ENCODE data around the gene SSTR1.
"Not testable (repeated sequence)": the region's sequence is repeated elsewhere in the genome, so short reads cannot be mapped to it uniquely, and the experiment has no call there.

SSTR1 gene, protein sequence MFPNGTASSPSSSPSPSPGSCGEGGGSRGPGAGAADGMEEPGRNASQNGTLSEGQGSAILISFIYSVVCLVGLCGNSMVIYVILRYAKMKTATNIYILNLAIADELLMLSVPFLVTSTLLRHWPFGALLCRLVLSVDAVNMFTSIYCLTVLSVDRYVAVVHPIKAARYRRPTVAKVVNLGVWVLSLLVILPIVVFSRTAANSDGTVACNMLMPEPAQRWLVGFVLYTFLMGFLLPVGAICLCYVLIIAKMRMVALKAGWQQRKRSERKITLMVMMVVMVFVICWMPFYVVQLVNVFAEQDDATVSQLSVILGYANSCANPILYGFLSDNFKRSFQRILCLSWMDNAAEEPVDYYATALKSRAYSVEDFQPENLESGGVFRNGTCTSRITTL

DNA sequence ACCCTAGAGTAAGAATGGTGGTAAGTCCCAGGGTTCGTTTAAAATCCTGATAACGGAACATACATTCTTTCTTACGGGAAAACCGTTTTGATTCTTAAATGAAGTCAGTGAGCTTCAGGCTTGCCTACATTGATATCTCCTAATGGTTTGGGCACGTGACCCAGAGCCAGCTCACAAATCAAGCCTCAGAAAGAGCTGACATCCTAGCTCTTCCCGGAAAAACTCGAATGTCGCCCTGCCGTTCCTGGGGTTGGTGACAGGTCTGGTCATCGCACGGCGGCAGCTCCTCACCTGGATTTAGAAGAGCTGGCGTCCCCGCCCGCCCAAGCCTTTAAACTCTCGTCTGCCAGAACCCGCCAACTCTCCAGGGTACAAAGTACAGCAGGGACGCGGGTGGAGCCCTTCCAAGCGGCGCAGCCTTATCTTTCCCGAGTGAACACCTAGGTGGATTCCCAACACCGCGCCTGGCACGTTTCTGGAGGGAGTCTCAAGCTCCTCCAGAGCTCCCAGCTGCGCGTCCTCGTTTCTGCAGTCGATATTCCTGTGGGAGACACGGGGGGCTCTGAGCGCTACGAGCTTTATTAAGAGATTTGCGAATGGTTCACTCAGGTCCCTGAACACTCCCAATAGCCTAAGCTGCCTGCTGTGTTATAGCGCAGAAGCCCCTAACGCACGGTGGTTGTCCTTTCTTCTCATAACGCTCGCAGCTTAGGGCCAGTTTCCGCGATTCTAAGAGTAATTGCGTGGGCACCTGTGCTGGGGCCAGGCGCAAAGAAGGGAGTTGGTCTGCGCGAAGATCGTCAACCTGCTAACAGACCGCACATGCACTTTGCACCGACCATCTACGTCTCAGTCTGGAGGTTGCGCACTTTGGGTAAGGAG, at the start of gene SSTR1:
Gene SSTR1 (plus strand): TSS at position 169 of the 882 bp plus-strand sequence. CDS start 1,486 bp downstream, outside the sequence.
- DNase-seq (ENCODE audit: low read depth in 2 of 2, low spot score in 1 of 2) = no peak

DNA sequence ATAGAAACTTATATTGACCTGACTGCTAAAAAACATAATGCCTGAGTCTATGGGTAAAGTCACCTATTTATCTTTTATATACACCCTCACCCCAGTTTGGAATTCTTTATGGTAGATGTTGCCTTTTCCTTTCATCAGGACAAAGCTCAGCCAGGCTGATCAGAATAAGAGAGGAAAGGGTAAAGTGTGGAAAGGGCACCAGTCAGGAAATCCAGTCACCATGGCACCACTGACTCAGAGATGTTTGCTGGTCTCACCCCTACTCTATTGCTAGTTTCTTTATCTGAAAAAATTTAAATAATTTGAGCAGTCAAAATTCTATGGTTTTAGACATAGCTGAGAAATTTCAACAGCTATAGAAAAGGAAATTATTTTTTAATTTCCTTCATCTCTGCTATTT, 49.2 kb upstream of the SSTR1 start:
- no peak for DNase-seq (ENCODE audit: low read depth in 2 of 2, low spot score in 1 of 2)

DNA sequence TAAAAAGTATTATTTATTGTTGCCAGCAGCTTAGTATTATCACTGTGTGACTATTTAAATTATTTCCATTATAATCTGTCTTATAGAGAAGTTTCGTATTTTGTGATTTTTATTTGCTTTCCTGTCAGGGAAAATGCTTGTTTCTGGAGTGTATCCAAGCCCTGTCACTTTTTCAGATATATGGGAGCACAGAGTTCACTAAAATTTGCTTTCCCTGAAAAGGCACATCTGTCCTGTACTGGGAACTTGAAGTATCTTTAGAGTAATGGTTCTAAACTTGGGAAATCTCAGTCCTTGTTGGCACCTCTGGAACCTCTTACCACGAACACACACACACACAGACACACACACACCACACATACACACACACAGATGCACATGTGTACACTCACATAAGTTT, 39.3 kb upstream of the SSTR1 start:
- DNase-seq (ENCODE audit: low read depth in 2 of 2, low spot score in 1 of 2) = no peak

DNA sequence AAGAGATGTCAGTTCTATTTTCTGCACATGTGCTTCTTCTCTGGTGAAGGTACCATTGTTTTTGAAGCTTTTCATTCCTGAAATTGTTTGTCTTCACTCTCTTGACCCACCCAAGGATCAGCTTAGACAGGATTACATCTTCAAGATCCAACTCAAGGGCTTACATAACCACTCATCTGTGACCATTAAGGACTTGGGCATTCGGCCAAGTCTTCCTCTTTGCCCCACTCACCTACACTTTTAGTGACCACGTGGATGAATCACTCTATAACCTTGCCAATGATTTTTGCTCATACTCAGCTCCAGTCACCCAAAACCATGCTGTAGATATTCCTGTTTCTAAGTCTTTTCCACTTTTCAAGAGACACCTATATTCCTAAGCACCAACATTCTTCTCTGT, 36.5 kb upstream of the SSTR1 start:
- no peak for DNase-seq (ENCODE audit: low read depth in 2 of 2, low spot score in 1 of 2)

DNA sequence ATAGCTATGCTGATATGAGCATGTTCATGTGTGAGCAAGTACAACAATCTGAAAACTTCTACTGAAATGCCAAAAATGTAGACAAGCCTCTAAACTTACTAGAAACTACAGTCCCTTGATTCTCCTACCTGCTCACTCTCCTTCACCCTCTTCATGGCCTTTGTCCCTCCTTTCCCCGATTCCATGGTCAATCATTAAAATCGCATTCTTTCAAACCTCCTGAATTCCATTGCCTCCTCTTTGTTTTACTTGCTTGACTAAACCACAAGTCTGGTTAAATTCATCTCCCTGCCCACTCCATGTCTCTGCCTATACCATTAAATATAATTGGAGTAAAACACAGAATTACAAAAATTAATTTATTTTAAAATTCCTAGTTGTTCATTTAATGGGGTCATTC, 33.0 kb upstream of the SSTR1 start:
- no peak for DNase-seq (ENCODE audit: low read depth in 2 of 2, low spot score in 1 of 2)

DNA sequence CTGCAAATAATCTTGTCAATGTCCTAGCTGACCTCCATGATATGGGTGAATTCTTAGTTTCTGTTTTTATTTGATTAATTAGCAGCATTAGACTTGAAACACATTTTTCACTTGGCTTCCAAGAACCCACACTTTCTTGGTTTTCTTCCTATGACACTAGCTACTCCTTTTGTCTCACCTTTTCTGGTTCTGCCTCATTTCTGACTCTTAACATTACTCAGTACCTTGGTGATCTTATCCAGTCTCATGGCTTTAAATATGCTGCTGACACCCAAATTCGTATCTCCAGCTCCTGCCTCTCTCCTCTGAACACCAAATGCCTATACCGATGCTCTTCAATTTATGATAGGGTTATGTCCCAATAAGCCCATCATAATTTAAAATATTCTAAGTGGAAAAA, 32.0 kb upstream of the SSTR1 start:
- DNase-seq (ENCODE audit: low read depth in 2 of 2, low spot score in 1 of 2) = no peak

DNA sequence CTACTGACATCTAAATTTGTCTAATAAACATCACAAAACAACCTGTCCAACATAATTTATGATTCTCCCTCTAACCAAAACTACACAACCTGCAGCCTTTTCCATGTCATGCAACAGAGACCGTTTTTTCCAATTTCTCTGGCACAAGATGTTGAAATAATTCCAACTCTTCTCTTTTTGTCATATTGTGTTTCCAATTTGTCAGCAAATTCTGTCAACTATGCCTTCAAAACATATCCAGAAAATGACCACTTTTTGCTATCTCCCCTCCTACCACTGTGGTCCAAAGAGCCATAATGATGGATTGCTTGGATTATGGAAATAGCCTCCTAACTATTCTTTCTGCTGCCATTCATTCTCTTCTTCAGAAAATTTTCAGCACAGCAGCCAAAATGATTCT, 31.3 kb upstream of the SSTR1 start:
- no peak for DNase-seq (ENCODE audit: low read depth in 2 of 2, low spot score in 1 of 2)

DNA sequence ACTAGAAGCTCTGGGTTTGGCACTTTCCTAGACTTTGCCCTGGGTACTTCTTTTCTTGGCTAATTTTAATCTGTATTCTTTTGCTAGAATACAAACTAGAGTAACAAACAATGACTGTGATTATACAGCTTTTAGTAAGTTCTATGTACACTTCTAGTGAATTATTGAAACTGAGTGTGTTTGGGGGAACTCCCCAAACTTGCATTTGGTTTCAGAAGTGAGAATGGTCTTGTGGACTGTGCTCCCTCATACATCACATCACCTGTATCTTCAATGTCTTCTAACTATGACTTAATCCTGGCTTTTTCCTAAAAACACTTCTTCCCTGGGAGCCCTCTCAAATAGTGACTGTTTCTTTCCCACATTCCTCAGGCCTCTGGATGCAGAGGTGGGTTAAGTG, 23.6 kb upstream of the SSTR1 start:
- DNase-seq (ENCODE audit: low read depth in 2 of 2, low spot score in 1 of 2) = no peak

DNA sequence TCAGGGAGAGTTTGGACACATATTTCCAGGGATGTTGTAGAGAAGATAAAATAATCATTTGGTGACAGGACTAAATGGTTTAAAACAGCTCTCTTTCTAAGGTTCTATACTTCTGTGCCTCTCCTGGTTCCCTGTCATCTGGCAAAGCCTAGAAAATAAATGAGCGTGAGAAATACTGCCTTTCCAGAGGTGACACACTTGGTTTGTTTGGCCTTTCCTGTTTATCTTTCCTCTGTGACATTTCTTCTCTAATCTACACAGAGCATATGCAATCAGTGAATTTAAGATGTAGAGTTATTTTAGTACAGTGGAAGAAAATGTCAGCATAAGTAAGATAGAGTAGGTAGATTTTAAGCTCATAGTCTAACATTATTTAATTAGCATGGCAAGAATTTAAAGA, 22.0 kb upstream of the SSTR1 start:
- DNase-seq (ENCODE audit: low read depth in 2 of 2, low spot score in 1 of 2) = no peak

DNA sequence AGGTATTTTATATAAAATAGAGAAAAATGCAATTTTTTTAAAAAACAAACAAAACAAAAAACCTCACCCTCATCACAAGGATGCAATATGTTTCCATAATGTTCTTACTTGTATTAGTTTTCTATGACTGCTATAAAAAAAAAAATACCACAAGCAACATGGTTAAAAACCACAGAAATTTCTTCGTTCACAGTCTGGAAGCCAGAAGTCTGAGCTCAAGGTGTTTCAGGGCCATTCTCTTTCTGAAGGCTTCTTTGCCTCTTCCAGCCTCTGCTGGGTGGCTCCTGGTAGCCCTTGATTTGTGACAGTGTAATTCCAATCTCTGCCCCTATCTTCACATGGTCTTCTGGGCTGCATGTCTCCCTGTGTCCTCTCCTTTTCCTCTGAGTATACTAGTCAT, 21.5 kb upstream of the SSTR1 start:
- DNase-seq (ENCODE audit: low read depth in 2 of 2, low spot score in 1 of 2) = no peak

DNA sequence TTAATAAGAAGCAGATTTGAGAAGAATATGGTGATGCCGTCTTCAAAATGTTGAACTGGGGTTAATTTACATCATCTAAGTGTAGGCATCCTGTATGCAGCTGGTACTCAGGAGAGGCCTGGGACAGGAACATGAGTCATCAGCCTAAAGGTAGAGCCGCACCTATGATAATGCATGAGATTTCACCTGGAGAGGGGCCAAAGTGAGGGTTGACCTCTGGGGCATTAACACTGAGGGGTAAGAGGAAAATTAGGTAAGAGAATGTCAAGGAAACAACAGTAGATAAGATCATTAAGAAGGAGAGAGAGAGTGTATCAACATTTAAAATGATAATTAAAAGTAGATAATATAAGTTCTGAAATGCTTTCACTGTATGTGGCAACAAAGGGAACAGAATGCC, 20.2 kb upstream of the SSTR1 start:
- DNase-seq (ENCODE audit: low read depth in 2 of 2, low spot score in 1 of 2) = no peak

DNA sequence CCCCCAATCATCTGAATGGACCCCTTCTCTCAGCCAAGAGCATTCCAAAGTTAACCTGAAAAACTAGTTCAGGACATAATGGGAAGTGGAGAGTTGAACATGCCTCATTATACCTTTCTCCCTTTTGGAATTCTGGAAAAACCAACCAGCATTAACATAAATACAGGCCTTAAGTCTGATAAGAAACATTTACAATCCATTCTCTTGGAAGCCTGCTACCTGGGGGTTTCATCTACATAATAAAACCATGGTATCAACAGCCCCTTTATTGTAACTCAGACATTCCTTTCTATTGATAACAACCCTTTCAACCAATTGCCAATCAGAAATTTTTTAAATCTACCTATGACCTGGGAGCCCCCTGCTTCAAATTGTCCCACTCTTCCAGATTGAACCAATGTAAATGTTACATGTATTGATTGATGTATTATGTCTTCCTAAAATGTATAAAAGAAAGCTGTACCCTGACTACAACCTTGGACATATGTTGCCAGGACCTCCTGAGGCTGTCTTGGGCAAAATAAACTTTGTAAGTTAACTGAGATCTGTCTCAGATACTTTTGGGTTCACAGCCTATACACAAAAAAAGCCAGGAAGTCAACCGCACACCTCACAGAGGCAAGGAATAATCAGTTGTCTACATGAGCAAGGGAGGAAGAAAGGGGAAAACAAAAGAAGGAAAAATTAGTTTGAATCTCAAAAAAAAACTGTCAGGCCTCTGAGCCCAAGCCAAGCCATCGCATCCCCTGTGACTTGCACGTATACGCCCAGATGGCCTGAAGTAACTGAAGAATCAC, 17.6 kb upstream of the SSTR1 start:
- DNase-seq (ENCODE audit: low read depth in 2 of 2, low spot score in 1 of 2) = no peak

DNA sequence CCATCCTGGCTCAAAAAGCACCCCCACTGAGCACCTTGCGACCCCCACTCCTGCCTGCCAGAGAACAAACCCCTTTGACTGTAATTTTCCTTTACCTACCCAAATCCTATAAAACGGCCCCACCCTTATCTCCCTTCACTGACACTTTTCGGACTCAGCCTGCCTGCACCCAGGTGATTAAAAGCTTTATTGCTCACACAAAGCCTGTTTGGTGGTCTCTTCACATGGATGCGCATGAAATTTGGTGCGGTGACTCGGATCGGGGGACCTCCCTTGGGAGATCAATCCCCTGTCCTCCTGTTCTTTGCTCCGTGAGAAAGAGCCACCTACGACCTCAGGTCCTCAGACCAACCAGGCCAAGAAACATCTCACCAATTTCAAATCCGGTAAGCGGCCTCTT, 16.9 kb upstream of the SSTR1 start:
- DNase-seq (ENCODE audit: low read depth in 2 of 2, low spot score in 1 of 2) = not testable (repeated sequence)

DNA sequence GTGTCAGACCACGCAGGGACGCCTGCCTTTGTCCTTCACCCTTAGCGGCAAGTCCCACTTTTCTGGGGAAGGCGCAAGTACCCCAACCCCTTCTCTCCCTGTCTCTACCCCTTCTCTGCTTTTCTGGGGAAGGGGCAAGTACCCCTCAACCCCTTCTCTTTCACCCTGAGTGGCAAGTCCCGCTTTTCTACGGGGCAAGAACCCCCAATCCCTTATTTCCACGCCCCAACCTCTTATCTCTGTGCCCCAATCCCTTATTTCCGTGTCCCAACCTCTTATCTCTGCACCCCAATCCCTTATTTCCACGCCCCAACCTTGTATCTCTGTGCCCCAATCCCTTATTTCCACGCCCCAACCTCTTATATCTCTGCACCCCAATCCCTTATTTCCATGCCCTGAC, 16.2 kb upstream of the SSTR1 start:
- not testable (repeated sequence) for DNase-seq (ENCODE audit: low read depth in 2 of 2, low spot score in 1 of 2)

DNA sequence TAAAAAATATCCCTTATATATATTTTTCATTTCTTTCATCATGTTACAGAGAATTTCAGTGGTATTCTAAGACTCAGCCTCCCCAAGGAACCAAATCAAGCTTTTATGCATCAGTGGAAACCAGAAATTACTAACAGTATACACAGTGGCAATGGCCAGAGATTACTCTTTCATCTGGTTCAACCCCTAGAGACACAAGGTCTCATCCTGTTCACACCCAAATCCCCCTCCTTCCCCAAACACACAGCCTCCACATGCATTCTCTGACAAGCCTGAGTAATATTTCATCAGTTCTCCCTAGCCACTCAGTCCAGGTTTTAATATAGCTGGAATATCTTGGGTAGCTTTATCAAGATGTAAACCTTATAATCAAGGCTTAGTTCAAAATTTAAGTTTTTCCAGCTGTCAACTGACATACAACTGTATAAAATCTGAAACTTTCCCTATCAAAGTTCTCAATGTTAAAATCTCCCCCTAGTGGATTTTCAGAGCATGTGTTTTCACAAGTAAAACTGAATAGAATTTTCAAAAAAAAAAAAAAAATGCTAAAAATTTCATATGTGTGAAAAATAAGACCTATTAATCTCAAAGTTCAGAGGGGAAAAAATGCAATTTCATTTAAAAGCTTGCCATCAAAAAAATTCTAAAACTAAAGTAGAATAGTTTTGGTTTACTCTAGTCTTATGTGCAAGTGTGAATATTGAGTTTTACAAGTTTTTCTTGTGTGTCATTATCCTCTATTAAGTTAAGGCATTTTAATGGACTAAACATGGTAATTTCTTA, 10.5 kb upstream of the SSTR1 start:
- no peak for DNase-seq (ENCODE audit: low read depth in 2 of 2, low spot score in 1 of 2)

DNA sequence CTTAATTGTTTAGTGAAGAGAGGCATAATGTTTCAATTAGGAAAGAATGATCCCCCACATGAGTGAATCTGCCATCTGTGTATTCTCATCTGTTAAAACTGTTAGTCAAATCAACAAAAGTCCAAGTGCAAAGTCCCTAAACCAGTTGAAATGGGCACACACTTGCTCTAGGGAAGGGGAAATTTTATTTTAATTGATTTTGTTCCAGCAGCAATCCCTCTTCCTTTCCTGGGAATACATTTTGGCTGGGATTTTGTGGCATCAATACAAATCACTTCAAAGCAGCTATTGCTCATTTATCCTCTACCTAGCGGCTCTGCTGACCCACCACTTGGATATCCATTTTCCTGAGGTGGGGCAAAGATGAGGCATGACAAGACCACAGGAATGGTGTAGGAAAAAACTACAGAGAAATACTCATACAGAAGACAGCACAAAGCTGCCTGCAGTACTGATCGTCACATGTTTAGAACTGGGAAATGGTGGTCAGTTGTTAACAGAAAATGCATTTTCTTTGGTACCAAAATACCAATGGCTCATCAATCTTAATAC, 9.8 kb upstream of the SSTR1 start:
- no peak for DNase-seq (ENCODE audit: low read depth in 2 of 2, low spot score in 1 of 2)

DNA sequence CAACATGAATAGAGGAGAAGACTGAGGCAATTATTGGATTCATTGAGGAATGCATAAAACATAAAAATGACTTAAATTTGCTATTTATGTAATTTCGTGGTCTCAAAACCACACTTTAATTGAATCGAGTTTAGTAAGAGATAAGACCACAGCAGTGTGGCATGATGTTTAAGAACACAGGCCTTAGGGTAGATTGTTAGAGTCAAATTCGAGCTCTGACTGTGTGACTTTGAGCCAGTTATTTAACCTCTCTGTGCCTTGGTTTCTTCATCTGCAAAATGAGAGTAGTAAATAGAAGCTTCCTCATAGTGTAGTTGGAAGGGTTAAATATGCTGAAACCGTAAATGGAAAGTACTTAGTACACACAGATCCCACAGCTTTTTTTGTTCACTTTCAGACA, 9.3 kb upstream of the SSTR1 start:
- no peak for DNase-seq (ENCODE audit: low read depth in 2 of 2, low spot score in 1 of 2)

DNA sequence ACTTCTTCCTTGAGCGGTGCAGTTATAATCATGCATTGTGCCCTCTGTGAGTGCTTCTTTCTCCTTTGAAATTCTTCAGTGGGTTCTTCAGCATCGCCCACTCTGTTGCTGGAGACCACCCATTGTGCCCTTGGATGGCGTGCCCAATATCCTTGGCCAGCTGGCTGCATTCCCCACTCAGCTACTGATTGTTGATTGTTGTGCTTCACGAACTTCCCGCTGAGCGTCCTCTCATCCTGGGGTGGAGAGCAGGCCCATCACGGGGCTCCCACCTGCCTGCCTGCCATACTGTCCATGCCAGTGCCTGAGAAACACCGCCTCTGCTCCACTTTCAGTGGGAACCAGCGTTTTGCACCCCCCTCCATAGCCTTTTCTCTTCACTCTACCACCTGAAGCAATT, 8.6 kb upstream of the SSTR1 start:
- no peak for DNase-seq (ENCODE audit: low read depth in 2 of 2, low spot score in 1 of 2)

DNA sequence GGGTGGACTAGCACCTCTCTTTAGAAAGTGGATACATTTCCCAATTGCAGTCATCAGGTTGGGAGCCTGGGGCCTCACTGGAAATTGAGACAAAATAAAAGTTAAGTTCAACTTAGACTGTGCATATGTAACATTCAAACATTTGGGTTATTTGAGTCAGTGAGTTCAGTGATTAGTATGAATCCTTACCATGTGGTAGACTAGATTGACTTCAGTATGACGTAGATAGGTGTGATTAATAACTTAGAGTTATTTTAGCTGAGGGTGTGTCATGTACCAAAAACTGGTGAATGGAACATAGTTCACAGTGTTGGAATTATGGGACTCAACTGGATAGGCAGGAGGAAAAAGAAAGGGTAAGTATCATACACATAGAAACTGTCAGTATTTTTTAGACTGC, 8.0 kb upstream of the SSTR1 start:
- DNase-seq (ENCODE audit: low read depth in 2 of 2, low spot score in 1 of 2) = no peak

DNA sequence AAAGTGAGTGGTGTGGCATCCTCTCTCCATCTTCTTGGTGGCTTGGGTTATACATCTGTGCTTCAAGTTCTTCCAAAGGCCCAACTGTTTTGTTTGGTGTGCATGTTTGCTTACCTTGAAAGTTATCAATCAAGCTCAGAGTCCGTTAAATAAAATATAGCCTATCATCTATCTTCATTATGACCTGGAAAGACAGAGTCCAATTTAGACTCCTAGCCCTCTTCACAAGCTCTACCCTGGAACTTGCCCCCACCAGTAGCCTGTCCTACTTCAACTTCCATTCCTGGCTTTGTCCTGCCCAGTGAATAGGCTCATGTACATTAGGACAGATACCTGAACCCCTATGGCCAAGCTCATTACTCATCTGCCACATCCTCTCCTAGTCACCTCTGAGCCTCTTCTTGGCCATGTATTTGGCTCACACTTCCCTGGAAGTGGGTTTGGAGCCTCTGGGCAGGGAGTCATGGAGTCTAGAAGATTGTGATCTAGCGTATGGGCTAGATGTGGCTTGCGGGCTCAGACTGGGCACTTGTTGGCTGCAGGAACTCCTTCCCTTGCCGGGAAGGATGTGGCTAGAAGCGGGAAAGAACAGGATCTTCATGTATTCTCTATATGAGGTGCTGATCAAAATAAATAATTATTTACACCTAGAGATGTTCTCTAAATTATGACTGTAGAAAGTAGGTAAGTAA, 6.4 kb upstream of the SSTR1 start:
- DNase-seq (ENCODE audit: low read depth in 2 of 2, low spot score in 1 of 2) = no peak
